Amniotic stem cell (primary cell): ENCODE measurements around the gene CDC42SE1.

ENCODE experiments used
- DNase-seq: peaks from one replicate; lab custom pipeline; 2025; lab: John Stamatoyannopoulos, UW

Gene CDC42SE1

GRCh38 chr1:151051356-151052009 lies 7.9 kb downstream of the CDC42SE1 start:
- DNase-seq, result no peak

DNA sequence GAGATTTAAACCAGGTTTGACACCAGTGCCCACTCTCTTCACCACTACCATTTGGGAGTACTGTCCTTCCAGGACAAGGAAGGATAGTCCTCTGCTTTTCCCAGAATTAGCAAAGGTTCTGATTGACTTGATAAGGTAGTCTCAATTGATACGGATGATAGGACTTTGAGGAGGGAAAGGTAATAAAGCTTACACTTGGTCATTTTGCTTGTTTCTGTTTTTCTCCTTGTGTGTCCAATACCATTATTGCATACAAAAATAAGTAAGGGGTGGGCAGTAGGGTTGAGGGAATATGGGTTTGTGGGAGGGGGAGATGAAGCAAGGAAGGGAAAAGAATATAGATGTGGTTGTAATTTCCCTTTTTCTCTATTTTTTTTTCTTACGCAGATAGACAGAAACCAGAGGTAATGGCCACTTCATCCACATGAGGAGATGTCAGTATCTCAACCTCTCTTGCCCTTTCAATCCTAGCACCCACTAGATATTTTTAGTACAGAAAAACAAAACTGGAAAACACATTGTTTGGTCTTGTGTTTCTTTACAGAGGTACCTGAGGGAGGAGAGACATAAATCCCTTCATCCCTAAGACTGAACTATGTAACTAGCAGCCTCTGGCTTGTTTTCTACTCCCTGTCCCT lies 9.3 kb downstream of the CDC42SE1 start:
- DNase-seq, result no peak

GRCh38 chr1:151049458-151049857 lies 10.0 kb downstream of the CDC42SE1 start:
- DNase-seq, result no peak

- no peak for DNase-seq
Observed at GRCh38 chr1:151048645-151049032, 10.8 kb downstream of the CDC42SE1 start.

- DNase-seq, result no peak
Observed at GRCh38 chr1:151047925-151048644, 11.3 kb downstream of the CDC42SE1 start.

DNA sequence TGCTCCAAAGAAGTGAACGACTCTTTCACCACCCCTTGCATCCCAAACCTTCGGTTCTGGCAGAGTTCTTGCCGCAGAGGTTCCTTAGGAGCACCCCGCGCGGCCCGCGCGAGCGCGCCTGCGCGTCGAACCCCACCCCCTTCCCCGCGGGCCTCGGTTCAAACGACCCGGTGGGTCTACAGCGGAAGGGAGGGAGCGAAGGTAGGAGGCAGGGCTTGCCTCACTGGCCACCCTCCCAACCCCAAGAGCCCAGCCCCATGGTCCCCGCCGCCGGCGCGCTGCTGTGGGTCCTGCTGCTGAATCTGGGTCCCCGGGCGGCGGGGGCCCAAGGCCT lies 11.9 kb downstream of the CDC42SE1 start, which contains the start of gene C1orf56:
TSS of gene C1orf56 (plus strand) at position 161 of the 334 bp plus-strand sequence. CDS start at position 258, 97 bp downstream.
- DNase-seq, result no peak

DNA sequence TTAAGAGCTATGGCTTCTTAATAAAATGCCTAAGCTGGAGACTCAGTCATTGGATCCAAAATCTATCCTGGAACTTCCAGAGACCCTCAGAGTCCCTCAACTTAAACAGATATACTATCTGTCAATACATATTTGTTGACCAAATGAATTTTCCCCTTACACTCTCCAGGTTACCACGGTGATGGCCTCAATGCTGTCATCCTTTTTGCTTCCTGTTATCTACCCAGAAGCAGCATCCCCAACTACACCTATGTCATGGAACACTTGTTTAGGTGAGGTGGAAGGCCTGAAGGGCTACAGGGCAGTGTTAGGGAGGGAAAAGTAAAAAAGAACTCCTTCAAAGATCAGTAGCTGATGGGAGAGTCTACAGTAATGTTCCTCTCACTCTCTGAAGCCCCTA lies 16.3 kb downstream of the CDC42SE1 start:
- DNase-seq, result no peak

DNA sequence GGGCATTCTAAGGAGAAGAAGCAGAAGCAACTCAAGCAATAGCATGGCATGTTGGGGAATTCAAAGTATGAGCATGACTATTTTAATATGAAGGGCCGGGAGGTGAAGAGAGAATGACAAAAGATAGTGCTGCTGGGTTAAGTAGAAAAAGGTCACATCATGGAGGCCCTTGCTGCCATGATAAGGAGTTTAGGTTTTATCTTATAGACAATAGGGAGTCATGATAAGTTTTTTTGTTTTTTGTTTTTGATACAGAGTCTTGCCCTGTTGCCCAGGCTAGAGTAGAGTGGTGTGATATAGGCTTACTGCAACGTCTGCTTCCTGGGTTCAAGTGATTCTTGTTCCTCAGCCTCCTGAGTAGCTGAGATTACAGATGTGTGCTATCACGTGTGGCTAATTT lies 19.9 kb downstream of the CDC42SE1 start:
- no peak for DNase-seq

GRCh38 chr1:151037032-151037431 lies 22.4 kb downstream of the CDC42SE1 start:
- DNase-seq, result no peak

- DNase-seq, result no peak
Observed at GRCh38 chr1:151036356-151036755, 23.1 kb downstream of the CDC42SE1 start, which contains the start of gene BNIPL. Gene BNIPL (plus strand): TSS chr1:151036586. CDS start chr1:151036726, 140 bp downstream.

GRCh38 chr1:151035167-151035566 lies 24.3 kb downstream of the CDC42SE1 start:
- DNase-seq, result no peak

GRCh38 chr1:151032164-151032563 lies 27.3 kb downstream of the CDC42SE1 start:
- no peak for DNase-seq

- no peak for DNase-seq
Observed at GRCh38 chr1:151026460-151026859, 33.0 kb downstream of the CDC42SE1 start.

DNA sequence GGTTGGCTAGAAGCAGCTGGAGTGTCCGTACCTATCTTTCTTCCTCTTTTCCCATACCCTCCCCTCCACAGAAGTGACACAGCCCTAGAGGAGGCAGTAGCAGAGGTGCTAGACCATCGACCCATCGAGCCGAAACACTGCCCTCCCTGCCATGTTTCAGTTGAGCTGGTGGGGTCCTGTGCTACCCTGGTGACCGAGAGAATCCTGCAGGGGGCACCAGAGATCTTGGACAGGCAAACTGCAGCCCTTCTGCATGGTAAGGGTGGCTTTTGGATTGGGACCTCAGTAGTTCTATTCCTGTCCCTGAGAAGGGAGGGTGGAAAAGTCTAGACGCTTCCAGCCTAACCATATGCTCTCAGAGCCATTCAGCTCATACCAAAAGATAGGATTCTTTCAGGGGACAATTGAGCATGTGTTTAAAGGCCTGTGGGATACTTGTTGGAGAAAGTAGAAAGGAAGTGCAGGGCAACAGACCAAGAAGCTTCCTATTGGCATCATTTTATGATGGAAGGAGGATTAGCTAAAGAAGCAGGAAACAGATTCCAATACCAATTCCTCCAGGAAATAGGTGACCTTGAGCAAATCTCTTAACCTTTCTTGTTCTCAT lies 34.8 kb downstream of the CDC42SE1 start:
- DNase-seq, result no peak

GRCh38 chr1:151013518-151013917 lies 45.9 kb downstream of the CDC42SE1 start:
- DNase-seq, result no peak

GRCh38 chr1:151012684-151013471 lies 46.5 kb downstream of the CDC42SE1 start:
- DNase-seq, result no peak

DNA sequence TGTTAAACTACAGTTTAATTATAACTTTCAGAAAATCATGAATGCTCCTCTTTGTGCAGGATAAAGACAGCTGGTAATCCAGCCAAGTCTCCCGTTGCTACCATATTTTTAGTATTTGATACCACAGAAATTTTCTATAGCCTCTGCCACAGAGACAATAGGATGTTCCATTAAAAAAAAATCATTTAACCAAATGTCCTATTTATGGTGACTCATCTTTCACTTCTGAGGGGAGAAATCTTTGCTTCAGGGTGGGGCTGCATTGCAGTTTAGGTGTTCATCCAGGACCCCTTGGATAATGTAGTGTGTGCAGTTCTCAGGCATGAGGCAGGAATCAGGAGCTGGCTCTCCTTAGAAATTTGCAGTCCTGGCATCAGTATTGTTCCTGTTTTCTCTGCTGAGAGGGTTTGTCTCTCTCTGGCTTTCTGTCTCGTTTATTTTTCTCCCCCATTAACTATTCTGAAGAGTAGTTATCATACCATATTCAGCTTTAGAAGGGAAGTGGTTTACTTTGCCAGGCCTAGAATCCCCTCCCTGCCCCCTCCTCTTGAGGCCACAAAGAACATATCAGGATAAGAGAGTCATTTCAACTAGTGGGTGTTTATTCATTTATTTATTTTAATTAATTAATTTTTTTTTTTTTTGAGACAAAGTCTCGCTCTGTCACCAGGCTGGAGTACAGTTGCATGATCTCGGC lies 48.1 kb downstream of the CDC42SE1 start:
- DNase-seq, result no peak

GRCh38 chr1:151010346-151010726 lies 49.1 kb downstream of the CDC42SE1 start:
- DNase-seq, result no peak

GRCh38 chr1:151009674-151010345 lies 49.6 kb downstream of the CDC42SE1 start:
- no peak for DNase-seq

DNA sequence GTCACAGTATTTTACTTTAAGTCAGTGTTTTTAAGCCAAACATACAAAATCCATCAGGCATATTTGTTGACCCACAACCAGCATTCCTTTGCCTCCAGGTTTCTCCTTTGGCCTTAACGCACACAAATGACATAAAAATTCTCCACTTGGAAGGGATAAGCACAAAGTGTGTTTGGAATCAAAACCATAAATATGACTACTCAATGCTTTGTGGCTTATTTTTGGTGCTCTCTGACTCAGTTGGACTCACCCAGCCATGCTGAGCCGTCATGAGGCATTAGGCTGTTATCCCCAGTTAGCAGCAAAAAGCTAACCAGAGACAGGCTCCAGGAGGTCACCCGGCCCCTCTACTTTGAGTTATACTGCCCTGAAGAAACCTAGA lies 50.2 kb downstream of the CDC42SE1 start:
- DNase-seq, result no peak
